Measurements from ENCODE around the gene SH3GL1.

Gene SH3GL1

GRCh38 chr19:4369109-4369887 lies 31.0 kb downstream of the SH3GL1 start:
- Histone ChIP-seq H3K27ac (ENCODE audit: insufficient read depth, low read depth, low read length, poor library complexity, severe bottlenecking) (peak overlapping the region; percentile 60), H3K27me3 (ENCODE audit: control insufficient read depth, insufficient read depth, low read length, poor library complexity, severe bottlenecking) (no peaks in the 10 kb centered on the region), H3K4me1 (ENCODE audit: control insufficient read depth, insufficient read depth, low read length) (peaks cover 23% of the 10 kb centered on the region), H3K4me3 (ENCODE audit: insufficient read depth, low read depth, low read length) (no peak overlapping the region), H3K36me3 (ENCODE audit: control insufficient read depth, insufficient read depth, low read length) (no peaks in the 10 kb centered on the region), H3K9me3 (ENCODE audit: control insufficient read depth, low read length) (no peaks in the 10 kb centered on the region)
- 71 to 72% methylated on average over 25 of the region's 25 CpGs for WGBS, 2 experiments

GRCh38 chr19:4368128-4368820 lies 32.1 kb downstream of the SH3GL1 start:
- WGBS, 2 experiments = 91% methylated on average over 19 of the region's 19 CpGs
- no peak overlapping the region for H3K4me3 ChIP-seq (ENCODE audit: insufficient read depth, low read depth, low read length)
- peaks cover 6% of the 10 kb centered on the region for H3K36me3 ChIP-seq (ENCODE audit: control insufficient read depth, insufficient read depth, low read length)
- H3K4me1 ChIP-seq (ENCODE audit: control insufficient read depth, insufficient read depth, low read length) = peaks cover 21% of the 10 kb centered on the region
- no peak overlapping the region for H3K27ac ChIP-seq (ENCODE audit: insufficient read depth, low read depth, low read length, poor library complexity, severe bottlenecking)
- no peaks in the 10 kb centered on the region for H3K9me3 ChIP-seq (ENCODE audit: control insufficient read depth, low read length)
- H3K27me3 ChIP-seq (ENCODE audit: control insufficient read depth, insufficient read depth, low read length, poor library complexity, severe bottlenecking) = no peaks in the 10 kb centered on the region

- no peak overlapping the region for H3K4me3 ChIP-seq (ENCODE audit: insufficient read depth, low read depth, low read length)
- H3K36me3 ChIP-seq (ENCODE audit: control insufficient read depth, insufficient read depth, low read length) = peaks cover 6% of the 10 kb centered on the region
- H3K4me1 ChIP-seq (ENCODE audit: control insufficient read depth, insufficient read depth, low read length) = peaks cover 21% of the 10 kb centered on the region
- no peaks in the 10 kb centered on the region for H3K9me3 ChIP-seq (ENCODE audit: control insufficient read depth, low read length)
- H3K27ac ChIP-seq (ENCODE audit: insufficient read depth, low read depth, low read length, poor library complexity, severe bottlenecking) = no peak overlapping the region
- WGBS, 2 experiments = 95% methylated on average over 13 of the region's 13 CpGs
- no peaks in the 10 kb centered on the region for H3K27me3 ChIP-seq (ENCODE audit: control insufficient read depth, insufficient read depth, low read length, poor library complexity, severe bottlenecking)
These were observed 32.6 kb downstream of the SH3GL1 start for GRCh38 chr19:4367781-4368127.

GRCh38 chr19:4367336-4367723 lies 33.0 kb downstream of the SH3GL1 start:
- H3K4me1 ChIP-seq (ENCODE audit: control insufficient read depth, insufficient read depth, low read length) = peaks cover 21% of the 10 kb centered on the region
- H3K27me3 ChIP-seq (ENCODE audit: control insufficient read depth, insufficient read depth, low read length, poor library complexity, severe bottlenecking) = no peaks in the 10 kb centered on the region
- no peaks in the 10 kb centered on the region for H3K9me3 ChIP-seq (ENCODE audit: control insufficient read depth, low read length)
- H3K36me3 ChIP-seq (ENCODE audit: control insufficient read depth, insufficient read depth, low read length) = peaks cover 9% of the 10 kb centered on the region
- H3K4me3 ChIP-seq (ENCODE audit: insufficient read depth, low read depth, low read length) = no peak overlapping the region
- no peak overlapping the region for H3K27ac ChIP-seq (ENCODE audit: insufficient read depth, low read depth, low read length, poor library complexity, severe bottlenecking)
- 95 to 97% methylated on average over 10 of the region's 10 CpGs for WGBS, 2 experiments

GRCh38 chr19:4366666-4367335 lies 33.5 kb downstream of the SH3GL1 start:
- WGBS, 2 experiments = 96% methylated on average over 16 of the region's 16 CpGs
- H3K9me3 ChIP-seq (ENCODE audit: control insufficient read depth, low read length) = no peaks in the 10 kb centered on the region
- H3K4me1 ChIP-seq (ENCODE audit: control insufficient read depth, insufficient read depth, low read length) = peaks cover 23% of the 10 kb centered on the region
- H3K27ac ChIP-seq (ENCODE audit: insufficient read depth, low read depth, low read length, poor library complexity, severe bottlenecking) = no peak overlapping the region
- no peaks in the 10 kb centered on the region for H3K27me3 ChIP-seq (ENCODE audit: control insufficient read depth, insufficient read depth, low read length, poor library complexity, severe bottlenecking)
- H3K36me3 ChIP-seq (ENCODE audit: control insufficient read depth, insufficient read depth, low read length) = peaks cover 11% of the 10 kb centered on the region
- H3K4me3 ChIP-seq (ENCODE audit: insufficient read depth, low read depth, low read length) = no peak overlapping the region

GRCh38 chr19:4365791-4366665 lies 34.3 kb downstream of the SH3GL1 start:
- peaks cover 17% of the 10 kb centered on the region for H3K36me3 ChIP-seq (ENCODE audit: control insufficient read depth, insufficient read depth, low read length)
- no peak overlapping the region for H3K27ac ChIP-seq (ENCODE audit: insufficient read depth, low read depth, low read length, poor library complexity, severe bottlenecking)
- H3K4me1 ChIP-seq (ENCODE audit: control insufficient read depth, insufficient read depth, low read length) = peaks cover 30% of the 10 kb centered on the region
- no peaks in the 10 kb centered on the region for H3K27me3 ChIP-seq (ENCODE audit: control insufficient read depth, insufficient read depth, low read length, poor library complexity, severe bottlenecking)
- WGBS, 2 experiments = 95 to 96% methylated on average over 19 of the region's 19 CpGs
- H3K9me3 ChIP-seq (ENCODE audit: control insufficient read depth, low read length) = no peaks in the 10 kb centered on the region
- H3K4me3 ChIP-seq (ENCODE audit: insufficient read depth, low read depth, low read length) = no peak overlapping the region

GRCh38 chr19:4365341-4365740 lies 35.0 kb downstream of the SH3GL1 start:
- Histone ChIP-seq H3K4me1 (ENCODE audit: control insufficient read depth, insufficient read depth, low read length) (peaks cover 37% of the 10 kb centered on the region), H3K27ac (ENCODE audit: insufficient read depth, low read depth, low read length, poor library complexity, severe bottlenecking) (no peak overlapping the region), H3K9me3 (ENCODE audit: control insufficient read depth, low read length) (no peaks in the 10 kb centered on the region), H3K36me3 (ENCODE audit: control insufficient read depth, insufficient read depth, low read length) (peaks cover 17% of the 10 kb centered on the region), H3K4me3 (ENCODE audit: insufficient read depth, low read depth, low read length) (no peak overlapping the region), H3K27me3 (ENCODE audit: control insufficient read depth, insufficient read depth, low read length, poor library complexity, severe bottlenecking) (no peaks in the 10 kb centered on the region)
- 93 to 95% methylated on average over 16 of the region's 16 CpGs for WGBS, 2 experiments

GRCh38 chr19:4363571-4364304 lies 36.6 kb downstream of the SH3GL1 start:
- Histone ChIP-seq H3K4me3 (ENCODE audit: insufficient read depth, low read depth, low read length) (no peak overlapping the region), H3K36me3 (ENCODE audit: control insufficient read depth, insufficient read depth, low read length) (peaks cover 24% of the 10 kb centered on the region), H3K27ac (ENCODE audit: insufficient read depth, low read depth, low read length, poor library complexity, severe bottlenecking) (no peak overlapping the region), H3K27me3 (ENCODE audit: control insufficient read depth, insufficient read depth, low read length, poor library complexity, severe bottlenecking) (no peaks in the 10 kb centered on the region), H3K9me3 (ENCODE audit: control insufficient read depth, low read length) (no peaks in the 10 kb centered on the region), H3K4me1 (ENCODE audit: control insufficient read depth, insufficient read depth, low read length) (peaks cover 27% of the 10 kb centered on the region)
- 95% methylated on average over 26 of the region's 26 CpGs for WGBS, 2 experiments

- Histone ChIP-seq H3K36me3 (ENCODE audit: control insufficient read depth, insufficient read depth, low read length) (peaks cover 27% of the 10 kb centered on the region), H3K27me3 (ENCODE audit: control insufficient read depth, insufficient read depth, low read length, poor library complexity, severe bottlenecking) (no peaks in the 10 kb centered on the region), H3K9me3 (ENCODE audit: control insufficient read depth, low read length) (no peaks in the 10 kb centered on the region), H3K27ac (ENCODE audit: insufficient read depth, low read depth, low read length, poor library complexity, severe bottlenecking) (no peak overlapping the region), H3K4me3 (ENCODE audit: insufficient read depth, low read depth, low read length) (no peak overlapping the region), H3K4me1 (ENCODE audit: control insufficient read depth, insufficient read depth, low read length) (peaks cover 21% of the 10 kb centered on the region)
- 92 to 93% methylated on average over 22 of the region's 22 CpGs for WGBS, 2 experiments
These were observed 37.4 kb downstream of the SH3GL1 start for GRCh38 chr19:4362831-4363545.

Measured in ectodermal cell (in vitro differentiated cells).